NK-92 treated with Interleukin-12 subunit alpha and Interleukin-12 subunit beta, amount 100 ng/mL, for 24 hours (cell line): ENCODE data around the gene CEP128.

Experiments
- DNase-seq: peaks from one replicate; lab custom pipeline; 2025; lab: John Stamatoyannopoulos, UW

The CEP128 gene

DNA sequence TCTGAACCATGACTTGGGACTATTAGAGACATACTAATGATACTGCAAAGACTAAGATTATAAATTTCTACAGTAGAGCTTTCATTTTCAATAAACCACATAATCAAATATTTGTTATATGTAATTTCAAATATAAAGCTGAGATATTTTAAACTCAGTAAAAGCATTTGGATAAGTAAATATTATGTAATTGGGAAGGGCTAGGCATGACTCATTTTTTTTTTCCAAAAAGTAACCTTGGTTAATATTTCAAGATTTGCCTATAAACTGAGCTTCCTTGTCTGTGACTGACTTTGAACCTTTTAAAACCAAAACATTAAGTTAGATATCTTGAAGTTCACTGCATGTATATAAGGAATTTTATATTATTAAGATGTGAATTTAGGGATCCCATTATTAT, 332.5 kb downstream of the CEP128 start:
- DNase-seq = no peak

DNA sequence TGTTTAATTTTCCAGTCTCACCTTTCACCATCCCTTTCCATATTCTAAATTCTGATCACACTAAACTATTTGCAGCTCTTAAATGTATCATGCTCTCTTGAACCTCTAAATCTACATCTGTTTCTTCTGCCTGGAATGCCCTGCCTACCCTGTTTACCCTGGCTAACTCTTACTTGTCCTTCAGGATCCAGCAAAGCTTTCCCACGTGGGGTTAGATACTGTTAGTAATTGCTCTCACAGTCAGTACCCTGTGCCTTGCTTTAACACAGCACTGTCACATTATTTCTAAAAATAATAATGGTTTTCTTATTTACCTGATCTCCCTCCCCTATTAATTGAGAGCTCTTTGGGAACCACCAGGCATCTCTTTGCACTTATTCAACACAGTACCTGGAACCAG, 333.0 kb downstream of the CEP128 start:
- DNase-seq = no peak

DNA sequence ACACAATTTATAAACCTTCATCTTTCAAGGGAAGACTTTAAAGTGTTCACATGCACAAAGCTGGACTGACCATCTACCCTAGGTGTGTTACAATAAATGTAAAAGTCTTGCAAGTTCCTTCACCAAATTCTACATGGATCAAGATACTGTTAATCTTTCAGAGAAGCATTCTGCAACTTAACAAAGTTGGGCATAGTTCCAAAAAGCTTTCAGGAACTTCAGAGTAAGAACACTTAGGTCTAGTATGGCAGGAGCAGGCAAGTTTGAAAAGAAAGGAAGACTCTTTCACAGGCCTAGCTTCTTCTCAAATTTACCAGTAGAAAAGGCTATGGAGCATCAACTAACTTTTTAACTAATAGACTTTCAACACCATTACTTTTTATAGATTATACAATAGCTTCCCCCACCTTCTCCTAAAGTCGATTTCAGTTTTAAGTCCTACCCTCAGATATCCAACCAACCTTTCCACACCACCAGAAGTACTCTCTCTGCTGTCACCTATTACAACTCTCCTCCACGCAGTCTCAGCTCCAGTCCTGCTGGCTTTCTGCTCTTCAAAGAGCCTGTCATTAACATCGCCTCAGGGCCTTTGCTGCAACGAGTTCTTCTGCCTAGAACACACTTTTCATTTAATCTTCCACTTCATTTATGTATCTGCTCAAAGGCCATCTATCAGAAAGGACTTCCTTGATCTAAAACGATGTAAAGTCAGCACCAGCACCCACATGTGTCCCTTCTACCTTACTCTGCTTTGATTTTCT, 333.9 kb downstream of the CEP128 start:
- DNase-seq = no peak

DNA sequence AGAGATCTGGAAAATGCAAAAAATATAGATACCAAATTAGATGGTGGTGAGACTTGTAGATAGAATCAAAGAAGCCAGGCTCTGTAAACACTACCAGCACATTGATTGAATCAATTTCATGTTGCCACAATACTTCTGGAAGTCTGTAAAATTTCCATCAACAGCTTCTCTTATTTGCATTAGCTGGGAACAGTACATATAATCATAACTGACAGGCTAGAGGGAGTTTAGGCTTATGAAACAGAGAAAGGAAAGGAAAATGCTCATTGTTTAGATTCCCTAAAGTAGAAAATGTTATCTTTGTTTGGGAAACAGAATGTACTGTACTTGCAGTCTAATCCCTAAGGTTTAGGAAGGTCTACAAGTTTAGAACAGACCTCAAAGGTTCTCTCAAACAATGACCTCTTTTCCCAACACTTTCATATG, 335.2 kb downstream of the CEP128 start:
- no peak for DNase-seq

DNA sequence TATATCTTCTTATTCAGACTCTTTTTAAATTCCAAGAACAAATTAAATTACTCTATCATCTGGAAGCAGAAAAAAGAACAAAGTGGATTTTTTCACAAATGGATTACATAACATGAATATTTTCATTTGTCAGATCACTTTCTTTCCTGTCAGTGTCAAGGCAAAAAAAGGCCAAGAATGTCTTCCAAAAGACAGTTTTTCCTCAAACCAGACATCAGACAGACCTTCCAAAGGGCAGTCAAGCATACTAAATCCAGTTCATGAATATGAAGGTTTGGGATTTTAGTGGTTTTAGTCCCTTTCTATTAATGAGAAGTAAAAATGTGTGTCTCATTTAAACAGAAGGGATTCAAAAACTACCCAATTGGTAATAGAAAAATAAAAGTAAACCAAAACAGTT, 336.0 kb downstream of the CEP128 start:
- DNase-seq = no peak

- no peak for DNase-seq
These were observed 338.6 kb downstream of the CEP128 start for GRCh38 chr14:80602946-80603345.

DNA sequence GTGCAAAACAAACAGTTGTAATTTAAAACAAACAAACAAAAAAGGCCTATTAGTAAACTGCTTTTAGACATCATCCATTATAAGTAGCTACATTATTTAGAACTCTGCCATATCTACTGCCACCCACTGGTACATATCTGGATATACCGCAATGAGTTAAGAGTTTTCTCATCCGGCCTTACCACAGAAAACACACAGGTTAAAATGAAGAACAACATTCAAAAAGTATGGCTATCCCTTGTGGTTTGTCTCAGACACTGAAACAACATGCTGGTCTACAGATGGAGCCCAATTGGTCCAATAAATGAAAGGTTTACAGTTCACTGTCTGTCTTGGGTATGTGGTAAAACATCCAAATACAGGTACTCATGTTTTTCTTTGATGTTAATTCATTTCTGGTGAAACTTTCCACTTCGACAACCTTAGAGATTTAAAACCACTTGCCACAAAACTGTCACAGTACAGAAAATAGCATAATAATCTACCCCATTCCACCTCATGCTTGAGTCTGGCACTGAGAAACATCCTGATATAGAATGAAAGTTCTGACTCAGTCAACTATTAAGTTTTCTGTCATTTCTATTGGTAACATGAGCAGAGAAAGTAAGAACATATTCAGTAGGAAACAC, 354.3 kb downstream of the CEP128 start:
- DNase-seq = no peak

DNA sequence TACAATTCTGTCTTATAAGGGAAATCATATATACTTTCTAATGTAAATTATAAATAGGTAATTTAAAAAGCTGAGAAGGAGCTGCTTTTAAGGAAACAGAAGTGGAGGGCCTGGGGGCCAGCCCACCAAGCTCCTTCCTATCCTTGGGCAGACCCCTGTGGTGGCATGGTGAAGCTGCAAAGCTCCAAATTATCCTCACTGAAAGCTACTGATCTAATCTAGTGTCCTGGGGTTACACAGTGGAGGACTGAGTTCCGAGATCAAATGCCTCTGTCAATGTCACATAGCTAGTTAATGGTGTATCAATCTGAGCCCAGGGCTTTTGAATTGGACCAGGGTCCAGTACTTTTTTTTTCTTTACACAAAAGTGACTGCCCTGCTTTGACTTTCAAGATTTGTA, 355.4 kb downstream of the CEP128 start:
- DNase-seq = no peak

DNA sequence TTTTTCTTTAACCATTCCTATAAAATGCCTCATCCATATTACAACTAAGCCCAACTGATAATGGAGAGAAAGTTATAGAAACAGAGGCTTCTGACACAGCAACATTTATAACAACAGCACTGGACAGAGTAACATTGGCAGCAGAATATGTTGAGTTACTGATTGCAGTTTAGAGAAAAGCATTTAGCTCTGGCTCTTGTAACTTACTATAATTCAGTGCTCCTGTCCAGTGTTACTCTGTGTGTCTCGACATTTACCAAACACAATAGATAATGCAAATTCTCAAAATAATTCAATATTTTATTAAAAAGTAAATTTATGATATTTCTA, 356.1 kb downstream of the CEP128 start:
- no peak for DNase-seq

- no peak for DNase-seq
These were observed 356.6 kb downstream of the CEP128 start for GRCh38 chr14:80584744-80585505.

- DNase-seq = no peak
These were observed 363.9 kb downstream of the CEP128 start for GRCh38 chr14:80577599-80577998.

- no peak for DNase-seq
These were observed 365.1 kb downstream of the CEP128 start for GRCh38 chr14:80576401-80576800.

DNA sequence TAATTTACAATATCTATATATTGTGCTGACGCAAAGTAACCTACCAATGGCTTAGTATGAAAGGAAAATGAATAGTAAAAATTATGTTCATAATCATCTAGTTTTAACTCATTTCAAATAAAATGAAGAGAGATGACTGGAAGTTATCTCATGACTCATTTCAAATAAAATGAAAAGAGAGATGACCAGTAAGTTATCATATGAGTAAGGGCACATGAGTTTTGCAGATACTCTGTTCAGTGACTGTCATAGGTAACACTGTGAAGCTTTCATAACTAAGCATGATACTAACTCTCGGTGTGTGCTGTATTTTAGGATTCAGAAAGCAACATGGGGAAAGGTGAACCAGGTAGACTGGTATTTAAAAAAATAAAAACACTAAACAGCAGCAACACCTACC, 365.8 kb downstream of the CEP128 start:
- DNase-seq = no peak

GRCh38 chr14:80572666-80573065, 368.9 kb downstream of the CEP128 start:
- no peak for DNase-seq

- DNase-seq = no peak
These were observed 370.6 kb downstream of the CEP128 start for GRCh38 chr14:80570930-80571298.

- DNase-seq = no peak
These were observed 373.5 kb downstream of the CEP128 start for GRCh38 chr14:80567905-80568536.

GRCh38 chr14:80565001-80565400, 376.5 kb downstream of the CEP128 start:
- DNase-seq = no peak

DNA sequence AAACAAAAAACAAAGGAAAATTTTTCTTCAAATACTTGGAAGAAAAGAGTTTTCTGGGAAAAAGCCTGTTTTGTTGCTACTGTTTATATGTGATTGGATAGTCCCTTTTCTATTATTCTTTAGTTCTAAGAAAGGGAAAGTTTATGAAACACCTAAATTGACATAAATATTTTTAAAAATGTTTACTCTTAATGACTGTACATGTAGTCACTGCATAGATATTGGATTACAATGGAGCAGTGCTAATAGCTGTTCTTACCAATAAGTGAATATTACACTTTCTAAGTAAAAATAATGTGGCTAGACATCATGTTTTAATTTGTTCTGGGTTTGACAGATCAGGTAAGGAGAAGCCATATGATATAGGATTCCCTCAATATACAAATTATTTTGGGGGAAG, 377.5 kb downstream of the CEP128 start:
- DNase-seq = no peak

GRCh38 chr14:80560800-80561657, 380.5 kb downstream of the CEP128 start:
- no peak for DNase-seq

GRCh38 chr14:80554139-80554538, 387.4 kb downstream of the CEP128 start:
- DNase-seq = no peak

DNA sequence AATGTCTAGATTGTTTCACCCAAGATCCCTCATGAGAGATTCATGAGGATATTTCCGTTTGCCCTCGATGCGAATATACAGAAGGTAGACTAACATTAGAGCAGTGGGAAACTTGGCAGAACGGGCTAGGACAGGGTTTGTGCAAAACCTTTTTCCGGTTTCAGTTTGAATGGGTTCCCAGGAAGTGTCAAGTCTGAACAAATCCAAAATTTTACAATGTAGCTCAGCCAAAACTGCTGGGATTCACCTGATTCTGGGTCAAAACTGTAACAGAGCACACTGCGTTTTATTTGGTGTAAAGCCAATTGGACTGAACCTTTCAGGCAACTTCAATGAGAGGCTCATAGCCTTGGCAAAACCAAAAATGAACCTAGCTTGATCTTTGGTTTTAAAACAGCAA, 392.4 kb downstream of the CEP128 start:
- no peak for DNase-seq
